ENCODE data around the gene SDK1. TPM values are rescaled to one million over a fixed set of nuclear protein-coding genes. Genes with fewer than 3 reads are reported as not detected.

The SDK1 gene
- total and polyA plus RNA-seq, 2 experiments from 2014 or later = not detected

DNA sequence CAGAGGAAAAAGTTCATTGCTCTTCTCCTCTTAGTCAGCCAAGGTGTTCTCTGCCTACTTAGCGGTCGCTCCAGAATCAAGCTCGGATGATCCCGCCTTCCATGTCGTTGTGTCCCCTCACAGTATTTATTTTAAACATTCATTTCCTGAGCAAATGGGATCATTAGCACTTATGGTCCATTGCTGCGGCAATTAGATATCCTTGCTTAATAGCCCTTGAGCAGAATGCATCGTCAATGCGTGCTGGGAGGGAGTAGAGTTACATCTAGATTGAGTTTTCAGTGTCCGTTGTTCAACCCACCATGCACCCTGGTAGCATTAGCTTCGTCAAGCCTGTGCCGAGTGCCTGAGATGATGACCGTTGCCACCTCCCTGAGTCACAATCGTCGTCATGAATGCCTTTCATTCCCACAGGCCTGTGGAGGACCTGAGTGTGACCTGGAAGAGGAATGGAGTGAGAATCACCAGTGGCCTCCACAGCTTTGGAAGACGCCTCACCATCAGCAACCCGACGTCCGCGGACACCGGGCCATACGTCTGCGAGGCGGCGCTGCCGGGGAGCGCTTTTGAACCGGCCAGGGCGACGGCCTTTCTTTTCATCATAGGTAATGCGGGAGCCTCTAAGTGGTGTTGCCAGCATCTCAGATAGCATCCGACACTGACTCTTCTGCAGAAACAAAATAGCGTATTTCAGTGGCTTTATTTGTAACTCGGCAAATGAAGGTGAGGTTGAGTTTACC, 650.4 kb downstream of the SDK1 start:
- no peaks in the 10 kb centered on the region for H3K27me3 ChIP-seq (replicated peaks; ENCODE audit: insufficient read depth)
- H3K27ac ChIP-seq = no peak overlapping the region
- 84% methylated on average over 33 of the region's 33 CpGs for WGBS, 2 experiments (ENCODE audit: low coverage in 1 of 2, low lambda C conversion rate in 2 of 2, missing lambda C conversion rate in 2 of 2)
- no peaks in the 10 kb centered on the region for H3K36me3 ChIP-seq (ENCODE audit: low read depth)
- no peaks in the 10 kb centered on the region for H3K9me2 ChIP-seq (ENCODE audit: insufficient read depth)
- no peaks in the 10 kb centered on the region for H4K20me1 ChIP-seq (ENCODE audit: insufficient read depth)
- H3K4me3 ChIP-seq = no peak overlapping the region
- no peaks in the 10 kb centered on the region for H3K4me1 ChIP-seq (ENCODE audit: insufficient read depth)
- TF ChIP-seq EZH2 (IDR thresholded peaks at IDR 0.05; ENCODE audit: insufficient read depth, poor library complexity, severe bottlenecking) = no peak
- TF ChIP-seq EZH2phosphoT487 (IDR thresholded peaks at IDR 0.05; ENCODE audit: insufficient read depth, low read depth) = no peak
- H3F3A ChIP-seq (ENCODE audit: insufficient read depth) = no peaks in the 10 kb centered on the region
- H2AFZ ChIP-seq = no peak overlapping the region
- no peak overlapping the region for H3K9ac ChIP-seq
- in situ Hi-C loops (cut with MboI) = no loop called here
- DNase-seq = no peak
- no peaks in the 10 kb centered on the region for H3K9me3 ChIP-seq (ENCODE audit: low read depth)
- no peak overlapping the region for H3K4me2 ChIP-seq (ENCODE audit: unreplicated experiment)
- H3K79me2 ChIP-seq (ENCODE audit: insufficient read depth) = no peaks in the 10 kb centered on the region

DNA sequence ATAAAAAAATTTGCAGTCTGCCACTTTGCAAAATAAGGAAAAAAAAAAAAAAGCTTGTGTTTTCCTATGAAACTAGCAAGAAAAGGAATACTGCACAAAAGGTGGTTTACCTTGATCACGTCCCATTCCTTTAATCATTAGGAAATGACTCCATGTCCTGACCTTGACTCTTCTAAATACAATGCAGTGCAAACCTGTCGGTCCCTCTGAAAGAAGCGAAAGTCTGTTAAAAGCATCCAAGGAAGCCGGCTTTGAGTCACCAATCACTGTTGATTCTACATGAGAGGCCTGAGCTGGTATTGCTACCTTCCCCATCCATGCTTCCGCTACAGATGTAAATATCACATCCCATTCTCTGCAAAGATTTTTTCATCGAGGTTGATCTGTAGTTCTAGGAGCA, 652.1 kb downstream of the SDK1 start:
- Histone ChIP-seq H2AFZ (no peak overlapping the region), H3K4me2 (ENCODE audit: unreplicated experiment) (no peak overlapping the region), H3K79me2 (ENCODE audit: insufficient read depth) (no peaks in the 10 kb centered on the region), H3K9me3 (ENCODE audit: low read depth) (no peaks in the 10 kb centered on the region), H3K4me3 (no peak overlapping the region), H3K4me1 (ENCODE audit: insufficient read depth) (no peaks in the 10 kb centered on the region), H4K20me1 (ENCODE audit: insufficient read depth) (no peaks in the 10 kb centered on the region), H3F3A (ENCODE audit: insufficient read depth) (no peaks in the 10 kb centered on the region), H3K36me3 (ENCODE audit: low read depth) (no peaks in the 10 kb centered on the region), H3K27me3 (replicated peaks; ENCODE audit: insufficient read depth) (no peaks in the 10 kb centered on the region), H3K9me2 (ENCODE audit: insufficient read depth) (no peaks in the 10 kb centered on the region), H3K9ac (no peak overlapping the region), H3K27ac (no peak overlapping the region)
- 63 to 71% methylated on average over 6 of the region's 6 CpGs for WGBS, 2 experiments (ENCODE audit: low coverage in 1 of 2, low lambda C conversion rate in 2 of 2, missing lambda C conversion rate in 2 of 2)
- DNase-seq = no peak
- in situ Hi-C loops (cut with MboI) = no loop called here
- no peak for TF ChIP-seq EZH2 (IDR thresholded peaks at IDR 0.05; ENCODE audit: insufficient read depth, poor library complexity, severe bottlenecking)
- no peak for TF ChIP-seq EZH2phosphoT487 (IDR thresholded peaks at IDR 0.05; ENCODE audit: insufficient read depth, low read depth)

DNA sequence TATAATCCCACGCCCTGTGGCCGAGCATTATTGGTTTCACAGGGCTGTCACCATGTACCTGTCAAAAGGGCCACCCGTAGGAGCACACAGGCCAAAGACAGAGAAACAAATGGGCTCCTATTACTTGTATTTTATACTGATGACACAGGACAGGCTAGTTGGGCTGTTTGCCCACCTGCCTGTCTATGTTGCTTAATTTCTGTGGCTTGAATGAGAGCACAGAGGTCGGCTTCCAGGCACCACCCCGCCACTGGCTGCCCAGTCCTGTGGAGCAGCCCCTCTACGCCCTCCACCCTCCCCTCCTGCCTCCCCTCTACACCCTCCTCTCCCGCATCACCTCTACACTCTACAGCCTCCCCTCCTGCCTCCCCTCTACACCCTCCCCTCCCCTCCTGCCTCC, 652.9 kb downstream of the SDK1 start:
- H3K9me3 ChIP-seq (ENCODE audit: low read depth) = no peaks in the 10 kb centered on the region
- H3F3A ChIP-seq (ENCODE audit: insufficient read depth) = no peaks in the 10 kb centered on the region
- TF ChIP-seq EZH2 (IDR thresholded peaks at IDR 0.05; ENCODE audit: insufficient read depth, poor library complexity, severe bottlenecking) = no peak
- TF ChIP-seq EZH2phosphoT487 (IDR thresholded peaks at IDR 0.05; ENCODE audit: insufficient read depth, low read depth) = no peak
- H3K4me2 ChIP-seq (ENCODE audit: unreplicated experiment) = no peak overlapping the region
- H3K9me2 ChIP-seq (ENCODE audit: insufficient read depth) = no peaks in the 10 kb centered on the region
- H3K27ac ChIP-seq = no peak overlapping the region
- H3K4me1 ChIP-seq (ENCODE audit: insufficient read depth) = no peaks in the 10 kb centered on the region
- no peak overlapping the region for H3K4me3 ChIP-seq
- H3K27me3 ChIP-seq (replicated peaks; ENCODE audit: insufficient read depth) = no peaks in the 10 kb centered on the region
- no peak for DNase-seq
- WGBS, 2 experiments (ENCODE audit: low coverage in 1 of 2, low lambda C conversion rate in 2 of 2, missing lambda C conversion rate in 2 of 2) = 70 to 72% methylated on average over 4 to 7 of the region's 7 CpGs
- in situ Hi-C loops (cut with MboI) = no loop called here
- H3K9ac ChIP-seq = no peak overlapping the region
- no peaks in the 10 kb centered on the region for H3K36me3 ChIP-seq (ENCODE audit: low read depth)
- no peaks in the 10 kb centered on the region for H4K20me1 ChIP-seq (ENCODE audit: insufficient read depth)
- H2AFZ ChIP-seq = no peak overlapping the region
- H3K79me2 ChIP-seq (ENCODE audit: insufficient read depth) = no peaks in the 10 kb centered on the region

DNA sequence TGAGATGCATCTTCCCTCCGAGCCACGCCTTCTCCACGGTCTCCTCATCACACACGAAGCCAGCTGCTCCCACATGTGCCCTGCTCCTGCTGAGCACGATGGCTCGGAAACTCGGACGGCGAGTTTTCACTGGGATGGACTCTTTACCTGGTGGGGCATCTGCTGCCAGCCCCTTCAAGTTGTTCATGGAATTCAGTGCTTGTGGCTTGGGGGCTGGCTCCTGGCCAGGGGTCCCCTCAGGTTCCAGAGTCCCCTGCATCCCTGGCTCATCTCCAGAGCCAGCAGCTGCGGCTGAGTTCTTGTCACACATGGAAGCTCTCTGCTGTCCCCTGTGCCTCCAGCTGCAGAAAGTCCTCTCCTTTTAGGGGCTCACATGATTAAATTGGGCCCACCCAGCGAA, 654.0 kb downstream of the SDK1 start:
- H3F3A ChIP-seq (ENCODE audit: insufficient read depth) = no peaks in the 10 kb centered on the region
- H3K27me3 ChIP-seq (replicated peaks; ENCODE audit: insufficient read depth) = no peaks in the 10 kb centered on the region
- H3K4me3 ChIP-seq = no peak overlapping the region
- no peaks in the 10 kb centered on the region for H4K20me1 ChIP-seq (ENCODE audit: insufficient read depth)
- H3K9me2 ChIP-seq (ENCODE audit: insufficient read depth) = no peaks in the 10 kb centered on the region
- no peak overlapping the region for H3K27ac ChIP-seq
- H3K9me3 ChIP-seq (ENCODE audit: low read depth) = no peaks in the 10 kb centered on the region
- H3K36me3 ChIP-seq (ENCODE audit: low read depth) = no peaks in the 10 kb centered on the region
- H3K4me2 ChIP-seq (ENCODE audit: unreplicated experiment) = no peak overlapping the region
- no peak overlapping the region for H3K9ac ChIP-seq
- TF ChIP-seq EZH2 (IDR thresholded peaks at IDR 0.05; ENCODE audit: insufficient read depth, poor library complexity, severe bottlenecking) = no peak
- no peak for TF ChIP-seq EZH2phosphoT487 (IDR thresholded peaks at IDR 0.05; ENCODE audit: insufficient read depth, low read depth)
- no peak overlapping the region for H2AFZ ChIP-seq
- no peaks in the 10 kb centered on the region for H3K79me2 ChIP-seq (ENCODE audit: insufficient read depth)
- in situ Hi-C loops (cut with MboI) = no loop called here
- H3K4me1 ChIP-seq (ENCODE audit: insufficient read depth) = no peaks in the 10 kb centered on the region
- no peak for DNase-seq
- WGBS, 2 experiments (ENCODE audit: low coverage in 1 of 2, low lambda C conversion rate in 2 of 2, missing lambda C conversion rate in 2 of 2) = 66 to 67% methylated on average over 11 of the region's 11 CpGs

Data from GM23248 (cell line).